ENCODE data around the gene ILRUN. TPM values are rescaled to one million over a fixed set of nuclear protein-coding genes. Genes with fewer than 3 reads are reported as not detected.

The ILRUN gene
- total and polyA plus RNA-seq, 9 of the 15 experiments (the other 6 are each of a cell fraction or from before 2014, with no cell fraction given): 24.9 to 78.9 (median 53.4) TPM

DNA sequence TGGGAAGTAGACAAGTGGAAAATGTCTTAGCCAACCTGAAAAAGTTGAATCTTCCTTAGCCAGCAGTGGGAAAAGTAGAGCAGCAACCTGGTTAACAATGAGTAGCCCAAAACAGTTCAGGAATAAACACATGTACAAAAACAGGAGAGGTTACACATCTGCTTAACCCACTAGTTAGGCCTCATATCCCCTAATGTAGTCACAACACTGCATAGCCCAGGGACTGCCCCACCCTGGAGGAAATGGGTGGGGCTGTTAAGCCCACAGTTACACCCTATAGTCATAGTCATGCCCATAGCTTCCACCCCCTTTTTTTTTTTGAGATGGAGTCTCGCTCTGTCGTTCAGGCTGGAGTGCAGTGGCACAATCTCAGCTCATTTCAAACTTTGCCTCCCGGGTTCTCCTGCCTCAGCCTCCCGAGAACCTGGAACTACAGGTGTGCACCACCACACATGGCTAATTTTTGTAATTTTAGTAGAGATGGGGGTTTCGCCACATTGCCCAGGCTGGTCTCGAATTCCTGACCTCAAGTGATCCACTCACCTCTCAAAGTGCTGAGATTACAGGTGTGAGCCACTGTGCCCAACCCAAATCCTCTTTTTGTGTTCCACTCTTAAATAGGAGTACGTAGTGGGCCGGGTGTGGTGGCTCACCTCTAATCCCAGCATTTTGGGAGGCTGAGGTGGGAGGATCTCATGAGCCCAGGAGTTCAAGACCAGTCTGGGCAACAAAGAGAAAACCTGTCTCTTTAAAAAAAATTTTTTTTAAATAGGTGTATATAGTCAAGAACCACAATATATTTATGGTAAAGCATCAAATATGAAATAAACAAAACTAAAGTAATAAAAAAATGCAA is 24.5 kb downstream of the ILRUN start (continued):
- TF ChIP-seq, protein P1, sequence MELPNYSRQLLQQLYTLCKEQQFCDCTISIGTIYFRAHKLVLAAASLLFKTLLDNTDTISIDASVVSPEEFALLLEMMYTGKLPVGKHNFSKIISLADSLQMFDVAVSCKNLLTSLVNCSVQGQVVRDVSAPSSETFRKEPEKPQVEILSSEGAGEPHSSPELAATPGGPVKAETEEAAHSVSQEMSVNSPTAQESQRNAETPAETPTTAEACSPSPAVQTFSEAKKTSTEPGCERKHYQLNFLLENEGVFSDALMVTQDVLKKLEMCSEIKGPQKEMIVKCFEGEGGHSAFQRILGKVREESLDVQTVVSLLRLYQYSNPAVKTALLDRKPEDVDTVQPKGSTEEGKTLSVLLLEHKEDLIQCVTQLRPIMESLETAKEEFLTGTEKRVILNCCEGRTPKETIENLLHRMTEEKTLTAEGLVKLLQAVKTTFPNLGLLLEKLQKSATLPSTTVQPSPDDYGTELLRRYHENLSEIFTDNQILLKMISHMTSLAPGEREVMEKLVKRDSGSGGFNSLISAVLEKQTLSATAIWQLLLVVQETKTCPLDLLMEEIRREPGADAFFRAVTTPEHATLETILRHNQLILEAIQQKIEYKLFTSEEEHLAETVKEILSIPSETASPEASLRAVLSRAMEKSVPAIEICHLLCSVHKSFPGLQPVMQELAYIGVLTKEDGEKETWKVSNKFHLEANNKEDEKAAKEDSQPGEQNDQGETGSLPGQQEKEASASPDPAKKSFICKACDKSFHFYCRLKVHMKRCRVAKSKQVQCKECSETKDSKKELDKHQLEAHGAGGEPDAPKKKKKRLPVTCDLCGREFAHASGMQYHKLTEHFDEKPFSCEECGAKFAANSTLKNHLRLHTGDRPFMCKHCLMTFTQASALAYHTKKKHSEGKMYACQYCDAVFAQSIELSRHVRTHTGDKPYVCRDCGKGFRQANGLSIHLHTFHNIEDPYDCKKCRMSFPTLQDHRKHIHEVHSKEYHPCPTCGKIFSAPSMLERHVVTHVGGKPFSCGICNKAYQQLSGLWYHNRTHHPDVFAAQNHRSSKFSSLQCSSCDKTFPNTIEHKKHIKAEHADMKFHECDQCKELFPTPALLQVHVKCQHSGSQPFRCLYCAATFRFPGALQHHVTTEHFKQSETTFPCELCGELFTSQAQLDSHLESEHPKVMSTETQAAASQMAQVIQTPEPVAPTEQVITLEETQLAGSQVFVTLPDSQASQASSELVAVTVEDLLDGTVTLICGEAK (IDR thresholded peaks at IDR 0.05): 0 out of 2 replicates have a peak, but pooled peaks have one; percentile 1
- TF ChIP-seq, protein P1 (CRISPR knock-in tag; IDR thresholded peaks at IDR 0.05): no peak
- TF ChIP-seq ZBTB8A (IDR thresholded peaks at IDR 0.05; ENCODE audit: partially characterized antibody) (no peak), ZNF124 (CRISPR knock-in tag; IDR thresholded peaks at IDR 0.05) (no peak), TEAD1 (CRISPR knock-in tag; IDR thresholded peaks at IDR 0.05) (no peak), ADNP (tag; IDR thresholded peaks at IDR 0.05) (peak; percentile 63), ZC3H11A (IDR thresholded peaks at IDR 0.05; ENCODE audit: low read depth, low read length) (no peak), BACH1 (tag; IDR thresholded peaks at IDR 0.05) (no peak), ZNF12 (CRISPR knock-in tag; IDR thresholded peaks at IDR 0.05) (no peak), ZNF140 (CRISPR knock-in tag; IDR thresholded peaks at IDR 0.05) (no peak), PTBP1 (IDR thresholded peaks at IDR 0.05; ENCODE audit: low read depth, low read length) (no peak), RNF2 (IDR thresholded peaks at IDR 0.05) (no peak), ZNF253 (CRISPR knock-in tag; conservative IDR thresholded peaks at IDR 0.05) (no peak)
- TF ChIP-seq, protein P2, sequence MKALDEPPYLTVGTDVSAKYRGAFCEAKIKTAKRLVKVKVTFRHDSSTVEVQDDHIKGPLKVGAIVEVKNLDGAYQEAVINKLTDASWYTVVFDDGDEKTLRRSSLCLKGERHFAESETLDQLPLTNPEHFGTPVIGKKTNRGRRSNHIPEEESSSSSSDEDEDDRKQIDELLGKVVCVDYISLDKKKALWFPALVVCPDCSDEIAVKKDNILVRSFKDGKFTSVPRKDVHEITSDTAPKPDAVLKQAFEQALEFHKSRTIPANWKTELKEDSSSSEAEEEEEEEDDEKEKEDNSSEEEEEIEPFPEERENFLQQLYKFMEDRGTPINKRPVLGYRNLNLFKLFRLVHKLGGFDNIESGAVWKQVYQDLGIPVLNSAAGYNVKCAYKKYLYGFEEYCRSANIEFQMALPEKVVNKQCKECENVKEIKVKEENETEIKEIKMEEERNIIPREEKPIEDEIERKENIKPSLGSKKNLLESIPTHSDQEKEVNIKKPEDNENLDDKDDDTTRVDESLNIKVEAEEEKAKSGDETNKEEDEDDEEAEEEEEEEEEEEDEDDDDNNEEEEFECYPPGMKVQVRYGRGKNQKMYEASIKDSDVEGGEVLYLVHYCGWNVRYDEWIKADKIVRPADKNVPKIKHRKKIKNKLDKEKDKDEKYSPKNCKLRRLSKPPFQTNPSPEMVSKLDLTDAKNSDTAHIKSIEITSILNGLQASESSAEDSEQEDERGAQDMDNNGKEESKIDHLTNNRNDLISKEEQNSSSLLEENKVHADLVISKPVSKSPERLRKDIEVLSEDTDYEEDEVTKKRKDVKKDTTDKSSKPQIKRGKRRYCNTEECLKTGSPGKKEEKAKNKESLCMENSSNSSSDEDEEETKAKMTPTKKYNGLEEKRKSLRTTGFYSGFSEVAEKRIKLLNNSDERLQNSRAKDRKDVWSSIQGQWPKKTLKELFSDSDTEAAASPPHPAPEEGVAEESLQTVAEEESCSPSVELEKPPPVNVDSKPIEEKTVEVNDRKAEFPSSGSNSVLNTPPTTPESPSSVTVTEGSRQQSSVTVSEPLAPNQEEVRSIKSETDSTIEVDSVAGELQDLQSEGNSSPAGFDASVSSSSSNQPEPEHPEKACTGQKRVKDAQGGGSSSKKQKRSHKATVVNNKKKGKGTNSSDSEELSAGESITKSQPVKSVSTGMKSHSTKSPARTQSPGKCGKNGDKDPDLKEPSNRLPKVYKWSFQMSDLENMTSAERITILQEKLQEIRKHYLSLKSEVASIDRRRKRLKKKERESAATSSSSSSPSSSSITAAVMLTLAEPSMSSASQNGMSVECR (CRISPR knock-in tag; IDR thresholded peaks at IDR 0.05): no peak; the same call in 1 of the 2 replicates

Measured in K562 (cell line).